Sciatic nerve (tissue), 2 donors: ENCODE results near the gene GABPB2. TPM values are rescaled to one million over a fixed set of nuclear protein-coding genes. Genes with fewer than 3 reads are reported as not detected.

ENCODE experiments used
- ATAC-seq: fragments of 200-7000 bp; cut with Tn5 transposase; one replicate; pipeline ENCODE4 v1.9.1; 2020; ENCODE audit warnings: mild to moderate bottlenecking, moderate library complexity
- DNase-seq: peaks from one replicate; pipeline ENCODE4 v3.0.0-alpha.2; 2020; ENCODE audit warnings: low spot score
- intact Hi-C: fragments of 100-400 bp; cut with DNase I; formaldehyde crosslinking; loops from one replicate; pipeline ENCODE4 v1.14.2; 2022
- total RNA-seq: library from RNA; stranded (reverse); fragmentation: NEBNext Ultra II Directional; extraction: Animal tissue kit (Norgen Biotek cat#: 25700); gene quantifications from one replicate; pipeline ENCODE4 v1.2.1, GENCODE V29; 2021
- donor health status: DM: no; HTN: no; CAD: no.
- donor health status: DM: no; HTN: no; CAD: no.

GABPB2 gene
- total RNA-seq, 1 donor from 2014 or later, result 31.7 TPM

DNA sequence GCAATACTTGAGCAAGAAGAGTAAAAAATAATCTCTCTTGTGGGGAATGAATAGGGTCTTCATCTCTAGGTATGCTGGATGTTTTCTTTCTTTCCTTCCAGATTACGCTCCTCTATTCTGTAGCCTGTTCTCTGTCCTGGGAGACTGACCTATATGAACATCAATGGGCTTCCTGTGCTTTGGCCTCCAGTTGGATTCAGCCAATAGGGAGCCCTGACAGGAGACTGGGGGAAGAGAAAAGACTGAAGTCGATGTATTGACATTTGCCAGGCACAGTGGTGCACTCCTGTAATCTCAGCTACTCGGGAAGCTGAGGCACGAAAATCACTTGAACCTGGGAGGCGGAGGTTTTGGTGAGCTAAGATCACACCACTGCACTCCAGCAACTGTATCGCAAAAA is 58.2 kb downstream of the GABPB2 start:
- intact Hi-C loops, result no loop called here
- ATAC-seq, result no peak
- DNase-seq, result no peak

DNA sequence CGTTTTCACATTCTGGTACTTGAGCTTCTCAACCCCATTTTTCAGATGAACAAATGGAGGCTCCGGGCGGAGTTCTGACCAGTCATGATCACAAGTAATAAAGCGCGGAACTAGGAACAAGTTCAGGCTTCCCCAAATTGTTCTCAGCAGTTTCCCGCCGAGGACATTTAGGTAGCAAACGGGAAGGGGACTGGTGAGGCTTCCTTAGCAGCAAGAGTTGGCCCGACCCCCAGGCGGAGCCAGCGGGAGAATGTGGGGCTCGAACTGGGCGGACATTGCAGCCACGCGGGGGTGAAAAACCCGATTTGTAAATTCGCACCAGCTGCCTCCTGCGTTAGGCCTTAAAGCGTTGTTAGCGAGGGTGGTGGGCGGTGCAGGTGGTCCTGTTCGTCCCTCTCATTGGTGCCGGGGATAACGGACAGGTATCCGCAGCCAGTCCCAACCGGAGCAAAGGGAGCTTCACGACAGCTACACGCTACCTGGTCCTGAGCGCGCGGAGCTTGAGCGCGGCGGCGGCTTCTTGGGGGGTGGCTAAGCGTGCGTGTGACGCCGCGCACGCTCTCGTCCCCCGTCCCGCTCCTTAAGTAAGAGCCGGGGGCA is 60.5 kb downstream of the GABPB2 start:
- DNase-seq, result peak; percentile 90
- intact Hi-C loops, result no loop called here
- ATAC-seq, result peak; percentile 97

- intact Hi-C loops, result no loop called here
- DNase-seq, result peak; percentile 67
- peak; percentile 70 for ATAC-seq
Observed at GRCh38 chr1:151131701-151132334, 61.3 kb downstream of the GABPB2 start.

- intact Hi-C loops, result no loop called here
- DNase-seq, result no peak
- peak; percentile 13 for ATAC-seq
Observed at GRCh38 chr1:151132335-151133017, 61.9 kb downstream of the GABPB2 start.

DNA sequence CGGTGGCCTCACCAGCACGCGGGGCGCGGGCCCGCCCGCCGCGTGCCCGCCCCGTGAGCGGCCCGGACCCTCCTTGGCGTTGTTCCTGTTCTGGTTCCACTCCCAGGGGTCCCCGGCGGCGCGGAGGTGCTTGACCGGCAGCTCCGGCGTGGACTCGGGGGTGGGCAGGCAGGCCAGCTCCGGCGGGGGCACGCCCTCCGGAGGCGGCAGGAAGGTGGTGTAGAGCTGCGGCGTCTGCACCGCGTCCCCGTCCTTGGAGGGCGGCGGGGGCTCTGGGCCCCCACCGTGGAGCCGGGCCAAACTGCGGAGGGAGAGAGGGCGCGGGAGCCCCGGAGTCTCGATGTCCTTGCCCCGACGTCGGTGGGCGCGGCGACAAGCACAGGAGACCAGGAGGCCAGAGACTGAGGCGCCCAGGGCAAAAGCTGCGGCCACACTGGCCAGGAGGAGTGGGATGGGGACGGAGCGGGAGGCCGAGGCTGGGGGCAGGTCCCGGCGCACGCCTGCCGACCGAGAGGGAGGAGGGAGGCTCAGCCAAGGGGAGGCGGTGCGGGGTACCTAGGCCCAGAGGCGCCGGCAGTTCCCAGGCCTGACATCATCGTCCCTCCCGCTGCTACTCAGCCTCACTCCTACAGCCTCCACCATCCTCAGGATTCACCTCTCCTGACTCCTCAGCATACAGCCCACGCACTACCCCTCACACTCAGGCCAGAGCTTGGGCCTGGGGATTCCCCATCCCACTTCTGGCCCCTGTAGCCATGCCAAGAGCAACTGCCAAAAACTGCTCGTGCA is 62.7 kb downstream of the GABPB2 start:
- intact Hi-C loops, result no loop called here
- ATAC-seq, result no peak

GRCh38 chr1:151134396-151134795 is 63.8 kb downstream of the GABPB2 start:
- no peak for DNase-seq
- intact Hi-C loops, result no loop called here
- ATAC-seq, result no peak

More for the DNA sequence above, 62.7 kb downstream of the GABPB2 start:
- DNase-seq, result no peak

- ATAC-seq (no peak), DNase-seq (no peak)
- intact Hi-C loops, result no loop called here
Observed at GRCh38 chr1:151134991-151135390, 64.4 kb downstream of the GABPB2 start.

DNA sequence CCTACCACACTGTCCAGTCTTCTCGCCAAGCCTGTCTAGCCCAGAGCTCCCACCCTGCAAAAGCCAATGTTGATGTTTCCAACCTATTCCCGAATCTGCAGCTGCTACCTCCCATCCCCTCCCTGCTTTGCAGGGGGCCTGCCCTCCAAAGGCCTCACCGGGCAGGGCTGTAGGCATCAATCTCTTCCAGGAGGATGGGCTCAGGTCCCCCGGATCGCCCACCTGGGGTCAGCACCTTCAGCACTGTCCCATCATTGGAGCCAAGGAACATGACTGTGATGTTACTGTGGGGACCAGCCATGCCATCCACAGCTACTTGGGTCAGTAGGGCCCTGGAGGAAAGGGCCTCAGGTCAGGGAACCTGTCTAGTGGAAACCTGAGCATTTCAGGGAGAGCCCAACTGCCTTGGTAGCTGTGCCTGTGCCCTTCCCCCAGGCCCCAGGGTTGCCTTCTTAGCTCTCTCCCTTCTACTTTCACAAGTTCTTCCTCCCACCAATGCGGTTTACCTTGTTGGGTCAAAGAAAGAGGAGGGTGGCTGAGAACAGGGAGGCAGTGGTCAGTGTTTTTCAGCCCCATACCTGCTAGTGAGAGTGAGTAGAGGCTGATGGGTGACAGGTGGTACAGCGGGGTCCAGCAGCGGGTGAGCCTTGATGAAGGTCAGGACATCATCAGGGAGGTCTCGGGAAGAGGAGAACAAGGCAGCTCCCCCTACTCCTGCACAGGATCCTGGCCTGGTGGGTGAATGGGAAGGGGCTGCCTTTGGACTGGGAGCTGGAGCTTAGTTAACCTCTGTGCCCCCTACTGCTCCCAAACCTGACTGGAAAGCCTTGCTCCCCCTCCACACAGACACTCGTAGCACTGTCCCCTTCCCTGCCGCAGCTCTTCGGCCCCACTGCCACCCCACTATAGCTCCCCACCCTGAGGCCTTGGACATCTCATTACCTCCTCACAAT is 65.1 kb downstream of the GABPB2 start:
- no peak for ATAC-seq
- peak; percentile 37 for DNase-seq
- intact Hi-C loops, result no loop called here

GRCh38 chr1:151137789-151138188 is 67.2 kb downstream of the GABPB2 start:
- no peak for ATAC-seq
- no peak for DNase-seq
- intact Hi-C loops, result no loop called here

DNA sequence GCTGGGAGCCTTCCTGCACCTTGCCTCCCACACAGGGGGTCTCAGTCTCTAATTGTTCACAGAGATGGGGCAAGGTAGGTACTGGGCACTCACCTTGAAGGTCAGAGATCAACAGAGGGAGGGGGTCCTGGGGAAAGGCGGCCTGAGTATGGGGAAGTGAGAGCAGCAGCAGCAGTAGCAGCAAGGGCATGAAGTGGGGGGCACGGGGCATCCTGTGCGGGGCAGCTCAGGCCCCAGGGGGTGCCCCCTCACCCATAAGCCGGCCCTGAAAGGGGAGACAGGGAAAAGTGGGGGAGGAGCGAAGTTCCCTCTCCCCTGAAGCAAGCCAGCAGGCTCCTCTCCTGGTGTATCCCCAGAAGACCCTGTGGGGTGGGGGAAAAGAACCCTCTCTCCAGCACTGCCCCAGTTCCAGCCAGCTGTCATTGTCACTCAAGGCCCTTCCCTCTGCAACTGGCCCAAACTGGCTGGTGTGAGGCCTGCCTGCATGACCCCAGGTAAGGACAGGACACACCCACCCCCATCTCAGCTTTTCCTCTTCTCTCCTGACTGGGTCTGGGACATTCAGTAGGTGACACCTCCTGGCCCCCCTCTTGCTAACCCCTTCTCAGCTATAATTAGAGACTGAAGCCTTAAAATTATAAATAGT is 72.0 kb downstream of the GABPB2 start:
- DNase-seq (no peak), ATAC-seq (no peak)
- intact Hi-C loops, result no loop called here

GRCh38 chr1:151143057-151143435 is 72.5 kb downstream of the GABPB2 start:
- ATAC-seq (no peak), DNase-seq (no peak)
- intact Hi-C loops, result no loop called here

DNA sequence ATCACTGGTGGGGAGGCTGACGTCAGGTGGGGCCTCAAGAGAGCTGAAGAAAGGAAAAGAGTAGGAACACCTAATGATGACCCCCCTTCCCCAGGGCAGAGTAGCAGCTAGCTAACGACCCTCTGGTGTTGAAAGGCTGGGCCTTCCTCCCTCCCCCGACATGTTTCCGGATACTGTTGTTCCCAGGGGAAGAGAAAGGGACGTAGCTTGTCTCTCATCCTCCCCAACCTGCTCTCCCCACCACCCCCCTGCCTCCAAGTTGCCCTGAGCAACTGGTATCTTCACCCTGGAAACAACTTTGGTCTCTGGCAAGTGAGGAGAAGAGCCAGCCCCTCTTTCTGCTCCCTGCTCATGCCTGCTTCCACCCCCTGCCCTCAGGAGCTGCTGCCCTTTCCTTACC is 73.4 kb downstream of the GABPB2 start:
- intact Hi-C loops, result no loop called here

GRCh38 chr1:151144474-151145303 is 74.1 kb downstream of the GABPB2 start:
- ATAC-seq, result no peak
- intact Hi-C loops, result no loop called here

More for the DNA sequence above, 73.4 kb downstream of the GABPB2 start:
- ATAC-seq (no peak), DNase-seq (no peak)

GRCh38 chr1:151145304-151146071 is 74.9 kb downstream of the GABPB2 start:
- intact Hi-C loops, result no loop called here
- ATAC-seq (peak; percentile 23), DNase-seq (peak; percentile 65)

More at GRCh38 chr1:151144474-151145303, 74.1 kb downstream of the GABPB2 start:
- DNase-seq, result no peak

- ATAC-seq (peak; percentile 23), DNase-seq (no peak)
- intact Hi-C loops, result no loop called here
Observed at GRCh38 chr1:151146072-151146411, 75.5 kb downstream of the GABPB2 start.

DNA sequence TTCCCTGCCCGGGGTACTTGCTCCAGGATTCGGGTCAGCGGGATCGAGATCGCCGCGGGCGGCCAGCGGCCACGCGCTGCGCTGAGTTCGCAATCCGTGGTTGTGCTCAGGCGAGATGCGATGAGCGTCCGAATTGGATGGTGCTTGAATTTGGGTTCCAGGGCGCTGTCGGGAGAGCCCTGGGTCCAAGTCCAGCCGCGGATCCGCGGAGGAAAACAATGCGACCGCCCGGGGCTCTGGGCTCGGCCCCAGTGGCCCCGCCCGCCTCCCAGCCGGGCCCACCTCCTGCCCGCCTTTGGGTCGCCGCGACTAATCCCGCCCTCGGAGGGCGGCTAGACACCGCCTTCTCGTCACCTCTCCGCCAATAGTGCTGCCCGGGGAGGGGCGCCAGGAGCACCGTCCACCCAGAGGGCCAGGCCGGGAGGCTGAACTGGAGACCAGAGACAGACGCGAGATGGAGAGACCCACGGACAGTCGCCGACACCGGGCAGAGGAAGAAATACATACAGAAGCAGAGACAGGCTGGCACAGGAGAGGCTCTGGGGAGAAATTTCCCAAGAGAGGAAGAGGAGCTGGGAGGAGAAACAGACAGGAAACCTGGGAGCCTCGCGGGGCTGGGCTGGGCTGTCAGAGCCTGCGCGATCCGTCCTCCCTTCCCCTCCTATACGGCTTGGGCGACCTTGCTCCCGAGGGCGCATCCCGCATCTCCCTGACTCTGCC is 76.0 kb downstream of the GABPB2 start, which contains the start of gene SEMA6C:
SEMA6C (minus strand) TSS at position 220 of the 720 bp plus-strand sequence. CDS start 4,010 bp downstream, outside the sequence.
- ATAC-seq, result peak; percentile 98
- peak; percentile 97 for DNase-seq
- intact Hi-C loops, result no loop called here
